ENCODE results near the gene TNXB.

TNXB gene

GRCh38 chr6:32092760-32093497 is 16.2 kb downstream of the TNXB start:
- H3K4me3 ChIP-seq (ENCODE audit: low read depth, low read length) = no peak overlapping the region
- H3K9ac ChIP-seq (ENCODE audit: low read depth, low read length) = no peak overlapping the region
- peaks cover 37% of the 10 kb centered on the region for H3K27me3 ChIP-seq (ENCODE audit: control insufficient read depth, insufficient read depth, low read length)
- H3K27ac ChIP-seq (ENCODE audit: low read depth, low read length) = no peak overlapping the region
- no peaks in the 10 kb centered on the region for H3K36me3 ChIP-seq (ENCODE audit: control insufficient read depth, insufficient read depth, low read length)
- H3K4me1 ChIP-seq (ENCODE audit: control insufficient read depth, insufficient read depth, low read length) = peaks cover 3% of the 10 kb centered on the region; the same call in 1 of the 2 replicates
- no peaks in the 10 kb centered on the region for H3K9me3 ChIP-seq (ENCODE audit: control insufficient read depth, insufficient read depth, low read length)

- Histone ChIP-seq H3K27ac (ENCODE audit: low read depth, low read length) (no peak overlapping the region), H3K9me3 (ENCODE audit: control insufficient read depth, insufficient read depth, low read length) (no peaks in the 10 kb centered on the region), H3K9ac (ENCODE audit: low read depth, low read length) (no peak overlapping the region), H3K4me3 (ENCODE audit: low read depth, low read length) (no peak overlapping the region), H3K27me3 (ENCODE audit: control insufficient read depth, insufficient read depth, low read length) (peaks cover 11% of the 10 kb centered on the region), H3K36me3 (ENCODE audit: control insufficient read depth, insufficient read depth, low read length) (no peaks in the 10 kb centered on the region), H3K4me1 (ENCODE audit: control insufficient read depth, insufficient read depth, low read length) (peaks cover 3% of the 10 kb centered on the region)
Observed at GRCh38 chr6:32089082-32089828, 19.9 kb downstream of the TNXB start.

GRCh38 chr6:32088487-32089049 is 20.6 kb downstream of the TNXB start:
- H3K27me3 ChIP-seq (ENCODE audit: control insufficient read depth, insufficient read depth, low read length) = peaks cover 11% of the 10 kb centered on the region
- no peaks in the 10 kb centered on the region for H3K36me3 ChIP-seq (ENCODE audit: control insufficient read depth, insufficient read depth, low read length)
- peaks cover 3% of the 10 kb centered on the region for H3K4me1 ChIP-seq (ENCODE audit: control insufficient read depth, insufficient read depth, low read length)
- H3K27ac ChIP-seq (ENCODE audit: low read depth, low read length) = no peak overlapping the region
- no peak overlapping the region for H3K4me3 ChIP-seq (ENCODE audit: low read depth, low read length)
- H3K9ac ChIP-seq (ENCODE audit: low read depth, low read length) = no peak overlapping the region
- no peaks in the 10 kb centered on the region for H3K9me3 ChIP-seq (ENCODE audit: control insufficient read depth, insufficient read depth, low read length)

- Histone ChIP-seq H3K9me3 (ENCODE audit: control insufficient read depth, insufficient read depth, low read length) (no peaks in the 10 kb centered on the region), H3K27ac (ENCODE audit: low read depth, low read length) (no peak overlapping the region), H3K9ac (ENCODE audit: low read depth, low read length) (no peak overlapping the region; the same call in 1 of the 2 replicates), H3K27me3 (ENCODE audit: control insufficient read depth, insufficient read depth, low read length) (peaks cover 11% of the 10 kb centered on the region), H3K4me1 (ENCODE audit: control insufficient read depth, insufficient read depth, low read length) (peaks cover 3% of the 10 kb centered on the region), H3K4me3 (ENCODE audit: low read depth, low read length) (peak overlapping the region; percentile 41; the same call in 1 of the 2 replicates), H3K36me3 (ENCODE audit: control insufficient read depth, insufficient read depth, low read length) (no peaks in the 10 kb centered on the region)
Observed at GRCh38 chr6:32087574-32088486, 21.3 kb downstream of the TNXB start.

- H3K36me3 ChIP-seq (ENCODE audit: control insufficient read depth, insufficient read depth, low read length) = no peaks in the 10 kb centered on the region
- H3K27ac ChIP-seq (ENCODE audit: low read depth, low read length) = peak overlapping the region; percentile 1
- H3K27me3 ChIP-seq (ENCODE audit: control insufficient read depth, insufficient read depth, low read length) = peaks cover 11% of the 10 kb centered on the region
- H3K9me3 ChIP-seq (ENCODE audit: control insufficient read depth, insufficient read depth, low read length) = no peaks in the 10 kb centered on the region
- peak overlapping the region; percentile 41; the same call in 1 of the 2 replicates for H3K4me3 ChIP-seq (ENCODE audit: low read depth, low read length)
- H3K9ac ChIP-seq (ENCODE audit: low read depth, low read length) = peak overlapping the region; percentile 20; the same call in 1 of the 2 replicates
- peaks cover 3% of the 10 kb centered on the region for H3K4me1 ChIP-seq (ENCODE audit: control insufficient read depth, insufficient read depth, low read length)
Observed at GRCh38 chr6:32086661-32087573, 22.2 kb downstream of the TNXB start.

- Histone ChIP-seq H3K9ac (ENCODE audit: low read depth, low read length) (no peak overlapping the region), H3K4me1 (ENCODE audit: control insufficient read depth, insufficient read depth, low read length) (peaks cover 3% of the 10 kb centered on the region), H3K27ac (ENCODE audit: low read depth, low read length) (no peak overlapping the region), H3K4me3 (ENCODE audit: low read depth, low read length) (no peak overlapping the region), H3K9me3 (ENCODE audit: control insufficient read depth, insufficient read depth, low read length) (no peaks in the 10 kb centered on the region), H3K27me3 (ENCODE audit: control insufficient read depth, insufficient read depth, low read length) (peaks cover 11% of the 10 kb centered on the region), H3K36me3 (ENCODE audit: control insufficient read depth, insufficient read depth, low read length) (no peaks in the 10 kb centered on the region)
Observed at GRCh38 chr6:32085759-32086459, 23.2 kb downstream of the TNXB start.

GRCh38 chr6:32084780-32085179 is 24.4 kb downstream of the TNXB start:
- Histone ChIP-seq H3K27ac (ENCODE audit: low read depth, low read length) (no peak overlapping the region), H3K4me1 (ENCODE audit: control insufficient read depth, insufficient read depth, low read length) (peaks cover 3% of the 10 kb centered on the region), H3K27me3 (ENCODE audit: control insufficient read depth, insufficient read depth, low read length) (peaks cover 11% of the 10 kb centered on the region), H3K4me3 (ENCODE audit: low read depth, low read length) (no peak overlapping the region), H3K9me3 (ENCODE audit: control insufficient read depth, insufficient read depth, low read length) (no peaks in the 10 kb centered on the region), H3K36me3 (ENCODE audit: control insufficient read depth, insufficient read depth, low read length) (no peaks in the 10 kb centered on the region), H3K9ac (ENCODE audit: low read depth, low read length) (no peak overlapping the region)

GRCh38 chr6:32083812-32084768 is 25.0 kb downstream of the TNXB start:
- no peak overlapping the region for H3K9ac ChIP-seq (ENCODE audit: low read depth, low read length)
- H3K27ac ChIP-seq (ENCODE audit: low read depth, low read length) = no peak overlapping the region
- no peaks in the 10 kb centered on the region for H3K36me3 ChIP-seq (ENCODE audit: control insufficient read depth, insufficient read depth, low read length)
- H3K4me1 ChIP-seq (ENCODE audit: control insufficient read depth, insufficient read depth, low read length) = peaks cover 3% of the 10 kb centered on the region
- peaks cover 11% of the 10 kb centered on the region for H3K27me3 ChIP-seq (ENCODE audit: control insufficient read depth, insufficient read depth, low read length)
- H3K4me3 ChIP-seq (ENCODE audit: low read depth, low read length) = no peak overlapping the region
- no peaks in the 10 kb centered on the region for H3K9me3 ChIP-seq (ENCODE audit: control insufficient read depth, insufficient read depth, low read length)

- Histone ChIP-seq H3K36me3 (ENCODE audit: control insufficient read depth, insufficient read depth, low read length) (no peaks in the 10 kb centered on the region), H3K27ac (ENCODE audit: low read depth, low read length) (no peak overlapping the region), H3K9ac (ENCODE audit: low read depth, low read length) (no peak overlapping the region), H3K9me3 (ENCODE audit: control insufficient read depth, insufficient read depth, low read length) (no peaks in the 10 kb centered on the region), H3K4me3 (ENCODE audit: low read depth, low read length) (no peak overlapping the region), H3K4me1 (ENCODE audit: control insufficient read depth, insufficient read depth, low read length) (no peaks in the 10 kb centered on the region; the same call in 1 of the 2 replicates), H3K27me3 (ENCODE audit: control insufficient read depth, insufficient read depth, low read length) (peaks cover 11% of the 10 kb centered on the region)
Observed at GRCh38 chr6:32082935-32083334, 26.2 kb downstream of the TNXB start.

Data from HUES48 (cell line).